SIG-M5 treated with dmso at 0.1 percent for 504 hours (cell line): Measurements from ENCODE around the gene AKR1E2.

Experiments used
- DNase-seq: peaks from one replicate; lab custom pipeline; 2025; ENCODE audit not compliant: unreplicated experiment; lab: John Stamatoyannopoulos, UW

The AKR1E2 gene

DNA sequence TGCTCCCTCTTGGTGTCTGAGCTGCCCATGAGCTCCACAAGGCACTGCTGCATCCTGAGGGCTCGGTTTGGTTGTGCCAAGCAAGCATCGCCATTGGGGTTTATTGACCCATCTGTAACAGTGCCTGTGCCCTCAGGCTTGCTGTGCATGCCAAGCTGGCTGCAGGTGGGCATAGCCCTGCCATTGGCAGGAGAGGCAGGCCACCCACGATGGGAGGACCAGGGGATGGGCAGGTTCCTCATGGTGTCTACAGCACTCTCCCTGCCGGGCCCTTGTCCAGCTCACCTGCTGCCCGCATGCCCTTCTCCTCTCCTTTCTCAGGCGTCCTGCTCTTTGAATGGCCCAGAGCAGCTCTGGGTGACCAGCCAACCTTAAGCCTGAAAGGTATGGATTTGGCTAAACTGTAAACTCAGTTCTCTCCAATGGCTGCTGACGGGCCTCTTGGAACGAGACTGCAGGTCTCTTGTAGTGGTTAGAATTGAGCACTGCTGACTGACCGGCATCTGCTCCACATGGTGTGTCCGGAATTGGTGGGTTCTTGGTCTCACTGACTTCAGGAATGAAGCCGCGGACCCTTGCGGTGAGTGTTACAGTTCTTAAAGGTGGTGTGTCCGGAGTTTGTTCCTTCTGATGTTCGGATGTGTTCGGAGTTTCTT, 17.6 kb downstream of the AKR1E2 start:
- DNase-seq = no peak

DNA sequence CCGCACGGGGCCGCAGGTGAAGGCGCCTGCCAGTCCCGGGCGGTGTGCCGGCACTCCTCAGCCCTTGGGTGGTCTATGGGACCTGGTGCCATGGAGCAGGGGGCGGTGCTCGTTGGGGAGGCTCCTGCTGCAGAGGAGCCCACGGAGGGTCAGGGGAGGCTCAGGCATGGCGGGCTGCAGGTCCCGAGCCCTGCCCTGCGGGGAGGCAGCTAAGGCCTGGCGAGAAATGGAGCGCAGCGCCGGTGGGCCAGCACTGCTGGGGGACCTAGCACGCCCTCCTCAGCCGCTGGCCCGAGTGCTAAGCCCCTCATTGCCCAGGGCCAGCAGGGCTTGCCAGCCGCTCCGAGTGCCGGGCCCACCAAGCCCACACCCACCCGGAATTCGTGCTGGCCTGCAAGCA, 18.9 kb downstream of the AKR1E2 start:
- no peak for DNase-seq

DNA sequence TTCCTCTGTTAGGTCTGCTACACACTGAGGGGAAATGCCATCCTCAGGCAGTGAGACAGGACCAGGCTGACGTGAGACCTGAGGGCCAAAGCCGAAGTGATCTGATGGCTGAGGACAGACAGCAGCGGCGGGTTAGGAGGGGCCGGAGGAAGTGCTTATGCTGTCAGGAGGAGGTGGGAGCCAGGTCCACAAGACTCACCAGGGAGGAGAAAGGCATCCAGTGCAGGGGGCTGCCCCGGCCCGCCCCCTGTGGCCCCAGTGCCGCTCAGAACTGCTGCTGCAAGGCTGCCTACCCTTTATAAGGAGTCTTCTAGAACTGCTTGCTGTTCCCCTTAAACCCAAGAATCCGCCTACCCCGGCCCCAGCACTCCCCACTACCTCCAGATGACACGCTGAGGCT, 19.8 kb downstream of the AKR1E2 start:
- DNase-seq = no peak

- no peak for DNase-seq
These were observed 20.8 kb downstream of the AKR1E2 start for GRCh38 chr10:4846775-4847174.

DNA sequence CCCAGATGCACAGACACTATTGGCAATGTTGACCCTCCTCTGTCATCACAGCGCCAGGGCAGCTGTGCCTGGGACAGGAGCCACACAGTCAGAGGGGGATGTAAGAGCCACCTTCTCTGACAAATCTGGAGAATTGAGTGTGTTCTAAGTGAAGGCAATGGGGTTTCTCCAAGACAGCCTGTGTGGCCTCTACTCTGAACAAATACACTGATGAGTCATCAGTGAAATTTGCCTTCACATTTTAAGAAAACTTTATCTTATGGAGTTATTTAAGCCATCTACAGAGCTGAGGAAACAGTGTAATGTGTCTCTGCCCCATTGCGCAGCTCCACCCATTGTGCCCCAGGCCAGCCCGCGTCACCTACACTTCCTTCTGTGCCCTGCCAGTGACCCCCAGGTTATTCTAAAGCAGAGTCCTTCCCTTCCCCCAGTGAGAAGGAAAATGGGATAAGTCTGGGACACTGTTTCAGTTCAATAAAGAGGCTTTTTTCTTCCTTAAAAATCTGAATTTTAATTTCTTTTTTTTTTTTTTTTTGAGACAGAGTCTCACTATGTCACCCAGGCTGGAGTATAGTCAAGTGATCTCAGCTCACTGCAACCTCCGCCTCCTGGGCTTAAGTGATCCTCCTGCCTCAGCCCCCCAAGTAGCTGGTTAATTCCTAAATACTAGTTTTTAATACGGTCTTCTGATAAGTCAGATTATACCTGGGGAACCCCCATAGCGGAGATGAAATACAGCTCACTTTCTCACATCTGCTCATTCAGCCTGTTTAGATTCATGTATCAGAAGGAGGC, 21.8 kb downstream of the AKR1E2 start:
- DNase-seq = peak; percentile 72

- peak; percentile 25 for DNase-seq
These were observed 22.5 kb downstream of the AKR1E2 start for GRCh38 chr10:4848356-4849041.

DNA sequence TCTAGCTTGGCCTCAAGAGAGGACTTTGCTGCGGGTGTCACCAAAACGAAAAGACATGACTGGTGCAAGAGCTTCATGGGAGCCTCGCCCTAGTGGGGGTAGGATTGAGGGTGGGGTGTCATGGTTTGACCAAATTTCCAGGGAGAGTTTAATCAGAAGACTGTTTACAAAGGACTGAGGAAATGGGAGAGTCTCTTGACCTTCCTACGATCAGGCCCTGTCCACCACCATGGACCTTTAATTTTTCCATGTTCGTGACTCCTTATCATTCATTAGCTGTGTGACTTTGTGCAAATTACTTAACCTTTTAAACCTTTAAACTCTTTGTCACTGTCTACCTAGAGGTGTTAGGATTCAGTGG, 23.0 kb downstream of the AKR1E2 start:
- DNase-seq = no peak

GRCh38 chr10:4849555-4850242, 23.7 kb downstream of the AKR1E2 start:
- DNase-seq = peak; percentile 88

- DNase-seq = no peak
These were observed 24.4 kb downstream of the AKR1E2 start for GRCh38 chr10:4850397-4850796.

DNA sequence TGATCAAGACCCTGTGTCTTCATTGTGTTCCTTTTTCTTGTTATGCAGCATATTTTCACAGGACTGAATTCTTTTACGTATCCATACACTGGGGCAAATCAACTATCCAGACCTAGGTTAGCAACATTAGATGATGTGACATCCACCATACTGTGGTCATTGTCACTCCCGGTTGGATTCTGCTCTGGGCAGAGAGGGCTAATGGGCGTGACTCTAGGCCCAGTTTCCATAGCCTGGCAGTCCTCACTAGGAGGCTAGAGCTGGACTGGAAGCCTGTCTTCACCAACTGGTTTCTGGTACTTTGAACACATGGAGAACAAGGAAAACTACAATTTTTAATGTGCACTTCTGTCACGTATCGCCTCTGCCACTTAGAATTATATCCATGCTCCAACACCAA, 25.2 kb downstream of the AKR1E2 start:
- DNase-seq = no peak

GRCh38 chr10:4851846-4852245, 25.8 kb downstream of the AKR1E2 start:
- DNase-seq = no peak

GRCh38 chr10:4865945-4866661, 40.1 kb downstream of the AKR1E2 start:
- DNase-seq = no peak

- DNase-seq = no peak
These were observed 41.1 kb downstream of the AKR1E2 start for GRCh38 chr10:4867109-4867519.

GRCh38 chr10:4867520-4868356, 41.7 kb downstream of the AKR1E2 start:
- DNase-seq = no peak

- no peak for DNase-seq
These were observed 42.3 kb downstream of the AKR1E2 start for GRCh38 chr10:4868357-4868657.

DNA sequence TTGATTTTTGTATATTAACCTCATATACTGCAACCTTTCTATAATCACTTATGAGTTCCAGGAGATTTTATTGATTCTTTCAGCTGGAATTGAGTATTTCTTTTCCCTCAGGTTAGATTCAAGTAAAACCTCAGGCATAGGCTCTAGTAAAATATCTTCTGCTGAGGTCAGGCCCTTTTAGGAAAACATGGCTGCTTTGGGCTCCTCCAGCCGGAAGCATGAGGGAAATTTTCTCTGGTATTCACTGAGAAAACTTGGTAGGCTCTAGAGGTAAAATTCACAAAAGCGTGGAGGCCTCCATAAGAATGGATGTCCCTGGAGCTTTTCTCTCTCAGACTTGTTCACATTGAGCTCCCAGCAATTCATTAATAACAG, 56.7 kb downstream of the AKR1E2 start:
- no peak for DNase-seq

GRCh38 chr10:4883079-4883739, 57.2 kb downstream of the AKR1E2 start:
- no peak for DNase-seq

DNA sequence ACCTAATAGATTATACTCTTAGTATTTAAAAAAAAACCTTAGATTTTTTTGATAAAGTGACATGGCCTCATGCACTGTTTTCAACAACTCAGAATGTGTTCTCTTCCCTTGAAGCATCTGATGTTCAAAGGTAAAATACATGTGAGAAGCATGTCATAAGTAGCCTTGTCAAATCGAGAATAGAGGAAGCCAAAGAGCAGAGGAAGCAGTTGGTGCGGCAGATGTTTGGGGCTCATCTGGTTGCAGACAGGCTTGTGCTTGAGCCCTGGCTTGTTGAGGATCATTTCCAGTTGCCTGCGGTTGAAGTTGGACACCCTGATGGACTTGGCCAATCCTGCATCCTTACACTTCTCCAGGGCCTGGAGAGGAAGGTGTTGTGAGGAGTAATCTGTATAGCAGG, 59.2 kb downstream of the AKR1E2 start:
- no peak for DNase-seq

GRCh38 chr10:4887501-4887900, 61.5 kb downstream of the AKR1E2 start:
- DNase-seq = no peak

- no peak for DNase-seq
These were observed 62.2 kb downstream of the AKR1E2 start for GRCh38 chr10:4888236-4888635.
